Measurements from ENCODE around the gene MAS1L. TPM values are rescaled to one million over a fixed set of nuclear protein-coding genes. Genes with fewer than 3 reads are reported as not detected.

The MAS1L gene
- total RNA-seq, 1 experiment from 2014 or later, result not detected

- H2BK15ac ChIP-seq (ENCODE audit: low read depth, low read length), result no peak overlapping the region
- H4K20me1 ChIP-seq (ENCODE audit: control insufficient read depth, insufficient read depth, insufficient read length), result no peaks in the 10 kb centered on the region
- H3K4me2 ChIP-seq (ENCODE audit: insufficient read depth, insufficient read length, low read length), result no peak overlapping the region
- H3K4me1 ChIP-seq (ENCODE audit: insufficient read depth, low read length), result no peaks in the 10 kb centered on the region
- no peak overlapping the region for H3K27ac Mint-ChIP-seq
- H4K5ac ChIP-seq (ENCODE audit: insufficient read length, low read depth, low read length), result no peak overlapping the region
- H3K9me3 Mint-ChIP-seq, result no peaks in the 10 kb centered on the region; a peak in 1 of 5 replicates
- H2AK5ac ChIP-seq (ENCODE audit: insufficient read length, low read length), result no peak overlapping the region
- no peak overlapping the region for H3K27ac ChIP-seq (ENCODE audit: insufficient read length, low read depth, low read length)
- H4K91ac ChIP-seq (ENCODE audit: insufficient read length, low read depth, low read length), result no peak overlapping the region
- no peak overlapping the region for H2BK20ac ChIP-seq (ENCODE audit: low read depth, low read length, poor library complexity, severe bottlenecking)
- no peaks in the 10 kb centered on the region for H3K23me2 ChIP-seq (ENCODE audit: insufficient read length, low read depth, low read length, poor library complexity, severe bottlenecking)
- H3T11ph ChIP-seq (ENCODE audit: low read length), result no peak overlapping the region
- no peak overlapping the region for H3K18ac ChIP-seq (ENCODE audit: insufficient read length, low read depth, low read length)
- H3K9me3 ChIP-seq (ENCODE audit: control insufficient read depth, low read depth, low read length), result no peaks in the 10 kb centered on the region
- no peaks in the 10 kb centered on the region for H3K36me3 Mint-ChIP-seq (ENCODE audit: insufficient read depth in 1 of 3, low read depth in 3 of 3)
- H2BK120ac ChIP-seq (ENCODE audit: low read depth, low read length, poor library complexity, severe bottlenecking), result no peak overlapping the region
- H2BK12ac ChIP-seq (ENCODE audit: insufficient read length, low read depth, low read length), result no peak overlapping the region
- no peaks in the 10 kb centered on the region for H3K27me3 ChIP-seq (ENCODE audit: insufficient read depth, low read length)
- peaks cover 7% of the 10 kb centered on the region for H3K27me3 Mint-ChIP-seq (ENCODE audit: low read depth)
- no peak overlapping the region for H2BK5ac ChIP-seq (ENCODE audit: insufficient read length, low read length)
- no peak overlapping the region for H3K4me3 Mint-ChIP-seq
- no peak overlapping the region for H3K9ac ChIP-seq (ENCODE audit: extremely low read depth, insufficient read length, low read length)
- no peak overlapping the region for H2AFZ ChIP-seq (ENCODE audit: low read length)
- no peak overlapping the region for H3K14ac ChIP-seq (ENCODE audit: insufficient read depth, low read length)
- DNase-seq, result peak; percentile 14
- no peak overlapping the region for H4K8ac ChIP-seq (replicated peaks; ENCODE audit: insufficient read length, low read depth, low read length)
- peaks cover 4 to 13% of the 10 kb centered on the region in 2 experiments for H3K4me1 Mint-ChIP-seq
- TF ChIP-seq, protein P1, sequence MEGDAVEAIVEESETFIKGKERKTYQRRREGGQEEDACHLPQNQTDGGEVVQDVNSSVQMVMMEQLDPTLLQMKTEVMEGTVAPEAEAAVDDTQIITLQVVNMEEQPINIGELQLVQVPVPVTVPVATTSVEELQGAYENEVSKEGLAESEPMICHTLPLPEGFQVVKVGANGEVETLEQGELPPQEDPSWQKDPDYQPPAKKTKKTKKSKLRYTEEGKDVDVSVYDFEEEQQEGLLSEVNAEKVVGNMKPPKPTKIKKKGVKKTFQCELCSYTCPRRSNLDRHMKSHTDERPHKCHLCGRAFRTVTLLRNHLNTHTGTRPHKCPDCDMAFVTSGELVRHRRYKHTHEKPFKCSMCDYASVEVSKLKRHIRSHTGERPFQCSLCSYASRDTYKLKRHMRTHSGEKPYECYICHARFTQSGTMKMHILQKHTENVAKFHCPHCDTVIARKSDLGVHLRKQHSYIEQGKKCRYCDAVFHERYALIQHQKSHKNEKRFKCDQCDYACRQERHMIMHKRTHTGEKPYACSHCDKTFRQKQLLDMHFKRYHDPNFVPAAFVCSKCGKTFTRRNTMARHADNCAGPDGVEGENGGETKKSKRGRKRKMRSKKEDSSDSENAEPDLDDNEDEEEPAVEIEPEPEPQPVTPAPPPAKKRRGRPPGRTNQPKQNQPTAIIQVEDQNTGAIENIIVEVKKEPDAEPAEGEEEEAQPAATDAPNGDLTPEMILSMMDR (conservative IDR thresholded peaks at IDR 0.05), result no peak
- H3K79me2 ChIP-seq (ENCODE audit: insufficient read depth, low read length), result no peaks in the 10 kb centered on the region
- H3K4ac ChIP-seq (ENCODE audit: low read depth, low read length), result no peak overlapping the region
- H3K23ac ChIP-seq (ENCODE audit: insufficient read length, low read depth, low read length), result no peak overlapping the region
- WGBS (ENCODE audit: extremely low coverage, insufficient read length, low lambda C conversion rate), result no CpG with 5 or more reads among the region's 9 CpGs
- H3K56ac ChIP-seq (ENCODE audit: insufficient read length, low read depth, low read length), result no peak overlapping the region
- no peaks in the 10 kb centered on the region for H3K79me1 ChIP-seq (ENCODE audit: insufficient read depth, low read depth, low read length, poor library complexity, severe bottlenecking)
Measured at GRCh38 chr6:29509711-29510110, 22.0 kb upstream of the MAS1L start.
